HFF-Myc (cell line): ENCODE measurements around the gene PGAP2.

Experiments
- DNase-seq: peaks from one replicate; pipeline ENCODE4 v3.0.0-alpha.2; 2011; ENCODE audit warnings: low read depth; ENCODE audit errors: extremely low read depth
- H3K4me3 ChIP-seq: replicated peaks from 2 replicates; pipeline ENCODE4 v1.5.1; 2011; ENCODE audit warnings: low read depth, mild to moderate bottlenecking, control low read depth, low read length
- TF ChIP-seq, protein P1 (sequence below): IDR thresholded peaks from 2 replicates; pipeline ENCODE4 v1.5.1; 2012; ENCODE audit warnings: mild to moderate bottlenecking, low read depth, low read length, control low read depth; ENCODE audit errors: missing control alignments

PGAP2 gene

DNA sequence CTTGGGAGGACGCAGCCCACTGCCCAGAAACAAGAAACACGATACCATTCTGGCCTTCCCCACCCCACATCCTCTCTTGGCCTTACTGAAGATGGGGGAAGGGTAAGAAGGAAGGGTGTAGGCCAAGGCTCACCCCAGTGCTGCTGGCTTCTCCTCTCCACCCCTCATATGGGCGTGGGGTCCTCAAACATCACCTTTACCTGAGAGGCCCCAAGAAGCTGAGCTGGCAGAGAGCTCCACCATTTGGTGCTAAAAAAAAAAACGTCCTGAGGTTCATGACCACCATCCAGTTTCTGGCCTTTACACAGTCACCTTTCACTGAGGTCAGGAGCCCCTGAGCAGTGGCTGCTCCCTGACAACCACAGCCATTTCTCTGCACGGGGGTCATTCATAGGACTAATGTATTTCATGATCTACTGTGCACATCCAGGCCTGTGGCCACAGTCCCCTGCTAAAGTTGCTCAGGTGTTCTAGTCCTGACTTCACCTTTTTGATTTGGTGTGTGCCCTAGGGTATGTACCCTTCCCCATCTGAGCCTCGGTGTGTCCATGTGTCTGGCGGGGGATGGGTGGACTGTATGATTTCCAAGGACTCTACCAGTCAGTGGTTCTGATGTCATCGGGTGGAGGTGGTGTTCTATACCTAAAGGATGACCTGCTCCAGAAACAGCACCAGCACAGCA lies 17.3 kb downstream of the PGAP2 start:
- DNase-seq, result no peak
- TF ChIP-seq, protein P1, sequence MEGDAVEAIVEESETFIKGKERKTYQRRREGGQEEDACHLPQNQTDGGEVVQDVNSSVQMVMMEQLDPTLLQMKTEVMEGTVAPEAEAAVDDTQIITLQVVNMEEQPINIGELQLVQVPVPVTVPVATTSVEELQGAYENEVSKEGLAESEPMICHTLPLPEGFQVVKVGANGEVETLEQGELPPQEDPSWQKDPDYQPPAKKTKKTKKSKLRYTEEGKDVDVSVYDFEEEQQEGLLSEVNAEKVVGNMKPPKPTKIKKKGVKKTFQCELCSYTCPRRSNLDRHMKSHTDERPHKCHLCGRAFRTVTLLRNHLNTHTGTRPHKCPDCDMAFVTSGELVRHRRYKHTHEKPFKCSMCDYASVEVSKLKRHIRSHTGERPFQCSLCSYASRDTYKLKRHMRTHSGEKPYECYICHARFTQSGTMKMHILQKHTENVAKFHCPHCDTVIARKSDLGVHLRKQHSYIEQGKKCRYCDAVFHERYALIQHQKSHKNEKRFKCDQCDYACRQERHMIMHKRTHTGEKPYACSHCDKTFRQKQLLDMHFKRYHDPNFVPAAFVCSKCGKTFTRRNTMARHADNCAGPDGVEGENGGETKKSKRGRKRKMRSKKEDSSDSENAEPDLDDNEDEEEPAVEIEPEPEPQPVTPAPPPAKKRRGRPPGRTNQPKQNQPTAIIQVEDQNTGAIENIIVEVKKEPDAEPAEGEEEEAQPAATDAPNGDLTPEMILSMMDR, result no peak
- H3K4me3 ChIP-seq, result no peak overlapping the region

DNA sequence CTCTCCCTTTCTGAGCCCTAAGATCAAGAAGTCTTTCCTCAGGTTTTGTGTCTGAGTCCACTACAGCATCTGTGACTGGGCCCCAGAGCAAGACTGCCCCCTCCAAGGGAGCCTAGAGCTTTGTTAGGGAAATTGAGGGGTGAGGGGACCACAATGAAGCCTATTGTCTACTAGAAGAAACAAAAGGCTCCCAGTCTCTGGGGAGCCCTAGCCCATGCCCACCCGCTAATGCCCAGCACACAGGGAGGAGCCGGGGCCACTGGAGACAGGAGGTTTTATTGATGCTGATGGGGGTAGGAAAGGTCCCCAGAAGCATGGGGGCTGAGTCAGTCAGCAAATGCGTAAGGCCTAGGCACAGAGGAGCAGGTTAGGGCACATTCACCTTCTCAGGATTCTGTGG lies 18.4 kb downstream of the PGAP2 start:
- no peak for DNase-seq
- no peak overlapping the region for H3K4me3 ChIP-seq
- TF ChIP-seq, protein P1, result no peak

DNA sequence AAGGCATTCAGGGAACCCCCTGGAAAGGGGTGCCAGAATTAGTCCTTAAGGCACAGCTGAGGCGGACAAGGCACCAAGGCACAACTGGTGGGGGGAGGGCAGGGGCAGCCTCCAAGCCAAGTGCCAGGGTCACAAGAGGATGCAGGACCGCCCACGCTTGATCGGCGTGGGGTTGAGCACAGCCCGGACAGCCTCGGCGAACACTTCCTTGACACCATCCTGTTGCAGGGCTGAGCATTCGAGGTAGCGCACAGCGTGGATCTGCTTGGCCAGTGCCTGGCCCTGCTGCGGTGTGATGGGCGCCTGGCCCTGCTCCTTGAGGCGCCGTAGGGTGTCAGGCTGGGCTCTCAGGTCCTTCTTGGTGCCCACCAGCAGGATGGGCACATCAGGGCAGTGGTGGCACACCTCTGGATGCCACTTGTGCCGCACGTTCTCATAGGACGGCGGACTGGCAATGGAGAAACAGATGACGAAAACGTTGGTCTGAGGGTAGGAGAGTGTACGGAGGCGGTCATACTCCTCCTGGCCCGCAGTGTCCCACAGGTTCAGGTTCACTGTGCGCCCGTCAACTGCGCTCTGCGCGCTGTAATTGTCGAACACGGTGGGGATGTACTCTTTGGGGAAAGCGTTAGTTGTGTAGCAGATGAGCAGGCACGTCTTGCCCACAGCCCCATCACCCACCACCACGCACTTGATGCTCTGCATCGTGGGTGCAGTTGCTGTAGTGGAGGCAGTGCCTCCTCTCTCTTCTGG lies 19.2 kb downstream of the PGAP2 start:
- DNase-seq, result no peak
- no peak overlapping the region for H3K4me3 ChIP-seq

DNA sequence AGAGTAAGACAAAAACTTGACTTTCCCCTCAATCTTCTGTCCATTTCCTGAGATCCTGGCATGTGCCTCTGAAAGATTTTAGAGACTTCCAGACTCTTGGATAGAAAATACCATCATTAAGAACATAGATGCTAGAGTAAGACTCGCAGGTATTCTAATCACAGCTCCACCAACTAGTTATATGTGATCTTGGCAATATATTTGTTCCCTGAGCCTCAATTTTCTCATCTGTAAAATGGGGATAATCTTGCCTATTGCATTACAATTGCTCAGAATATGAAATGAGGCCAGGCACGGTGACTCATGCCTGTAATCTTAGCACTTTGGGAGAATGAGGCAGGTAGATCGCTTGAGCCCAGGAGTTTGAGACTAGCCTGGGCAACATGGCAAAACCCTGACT lies 21.7 kb downstream of the PGAP2 start:
- TF ChIP-seq, protein P1, result no peak
- no peak for DNase-seq
- H3K4me3 ChIP-seq, result no peak overlapping the region

More for the DNA sequence above, 19.2 kb downstream of the PGAP2 start:
- TF ChIP-seq, protein P1, result no peak

DNA sequence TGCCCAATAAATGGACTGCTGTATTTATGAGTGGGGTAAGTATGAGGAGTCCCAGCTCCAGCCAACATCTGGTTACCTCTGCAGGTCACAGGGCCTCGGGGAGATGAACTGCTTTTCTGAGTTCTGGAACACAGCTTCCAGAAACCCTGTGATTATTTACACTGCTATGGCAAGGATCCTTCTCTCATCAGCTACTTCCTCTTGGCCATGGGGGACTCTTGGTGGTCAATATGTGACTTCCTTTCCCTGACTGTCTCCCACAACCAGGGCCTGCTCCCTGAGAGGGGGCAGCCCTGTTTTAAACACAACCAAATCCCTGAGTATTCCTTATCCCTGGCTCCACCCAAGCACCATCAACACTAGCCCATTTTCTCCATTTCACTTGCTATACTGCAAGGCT lies 22.4 kb downstream of the PGAP2 start:
- no peak for DNase-seq
- TF ChIP-seq, protein P1, result no peak

DNA sequence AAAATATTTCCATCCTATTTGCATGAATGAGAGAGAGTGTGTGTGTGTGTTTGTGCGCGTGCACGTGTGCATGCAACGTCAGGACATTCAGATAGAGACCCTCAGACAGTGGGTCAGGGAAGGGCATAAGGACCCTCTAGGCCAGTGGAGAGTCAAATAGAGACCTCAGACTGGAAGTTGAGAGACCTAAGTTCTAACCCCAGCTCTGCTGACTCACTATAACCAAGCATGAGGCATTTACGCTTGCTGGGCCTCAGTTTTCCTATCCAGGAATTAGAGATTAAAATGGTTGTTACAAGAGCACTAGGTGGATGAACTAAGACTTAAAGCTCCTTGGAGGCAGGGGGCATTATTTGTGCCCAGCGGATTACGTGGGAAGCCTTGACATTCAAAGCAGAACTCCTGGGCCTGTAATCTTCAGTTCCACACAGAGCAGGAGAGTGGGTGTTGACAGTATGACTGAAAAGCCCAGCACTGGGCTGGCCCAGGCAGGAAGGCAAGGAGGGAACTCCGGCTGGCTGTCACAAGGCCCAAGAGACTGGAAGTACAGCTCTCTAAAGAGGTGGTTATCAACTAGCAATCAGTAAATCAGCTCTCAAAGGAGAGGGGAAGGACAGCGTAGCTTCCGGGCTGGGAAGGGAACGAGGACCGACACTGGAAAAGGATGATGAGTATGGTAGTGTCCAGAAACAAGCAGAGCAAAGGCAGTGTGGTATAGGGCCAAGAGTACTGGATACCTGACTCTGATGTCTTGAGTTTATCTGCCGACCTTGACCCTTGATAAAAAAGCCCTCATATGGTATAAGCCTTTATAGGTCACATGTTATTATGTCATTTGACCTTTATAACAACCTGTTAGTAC lies 23.2 kb downstream of the PGAP2 start:
- no peak overlapping the region for H3K4me3 ChIP-seq
- DNase-seq, result no peak
- TF ChIP-seq, protein P1, result no peak

More for the DNA sequence above, 22.4 kb downstream of the PGAP2 start:
- no peak overlapping the region for H3K4me3 ChIP-seq
